Spleen (tissue), 7 donors: ENCODE measurements around the gene CUX1.
"Not testable (repeated sequence)": the region's sequence is repeated elsewhere in the genome, so short reads cannot be mapped to it uniquely, and the experiment has no call there.

ENCODE experiments used
- CTCF ChIP-seq, 11 experiments: fragments of 200-600 bp in 7 of 11; fragments of 450-650 bp in 4 of 11; sonication (generic) in 4 of 11; IDR thresholded peaks in 8 of 11; conservative IDR thresholded peaks in 3 of 11; 1 replicate in 7 of 11; 2 replicates in 4 of 11; pipeline versions ENCODE4 v1.4.0 to v1.8.0; 2016 to 2021; ENCODE audit warnings: antibody characterized with exemption in 11 of 11, inconsistent platforms in 4 of 11, mild to moderate bottlenecking in 1 of 11
- POLR2A ChIP-seq, 3 donors: fragments of 450-650 bp; IDR thresholded peaks; one replicate each; pipeline ENCODE4 v1.5.1; 2017; ENCODE audit warnings: antibody characterized with exemption in 3 of 3, mild to moderate bottlenecking in 1 of 3
- POLR2AphosphoS5 ChIP-seq, 3 donors: sonication (generic); formaldehyde crosslinking; IDR thresholded peaks; one replicate each; pipeline ENCODE4 v1.5.1; 2017; ENCODE audit warnings: antibody characterized with exemption in 3 of 3
- donor health status: DM: no; HTN: no; CAD: no; lungs with moderate emphysema.
- donor health status: DM: no; HTN: no; CAD: no.
- donor health status: DM: no; HTN: no; CAD: no.

- not testable (repeated sequence) for TF ChIP-seq CTCF (IDR thresholded peaks at IDR 0.05 in 8 of 11, conservative IDR thresholded peaks at IDR 0.05 in 3 of 11); POLR2AphosphoS5 (IDR thresholded peaks at IDR 0.05); POLR2A (IDR thresholded peaks at IDR 0.05)
Measured at GRCh38 chr7:101792682-101793071, 24.7 kb upstream of the CUX1 start.
